GM19351 (cell line): ENCODE measurements around the gene TXLNB.

Experiments
- ATAC-seq: cut with Tn5 transposase; IDR thresholded peaks from one replicate; pipeline ENCODE4 v1.9.1; 2021; ENCODE audit warnings: mild to moderate bottlenecking, moderate library complexity; ENCODE audit not compliant: unreplicated experiment

Gene TXLNB

DNA sequence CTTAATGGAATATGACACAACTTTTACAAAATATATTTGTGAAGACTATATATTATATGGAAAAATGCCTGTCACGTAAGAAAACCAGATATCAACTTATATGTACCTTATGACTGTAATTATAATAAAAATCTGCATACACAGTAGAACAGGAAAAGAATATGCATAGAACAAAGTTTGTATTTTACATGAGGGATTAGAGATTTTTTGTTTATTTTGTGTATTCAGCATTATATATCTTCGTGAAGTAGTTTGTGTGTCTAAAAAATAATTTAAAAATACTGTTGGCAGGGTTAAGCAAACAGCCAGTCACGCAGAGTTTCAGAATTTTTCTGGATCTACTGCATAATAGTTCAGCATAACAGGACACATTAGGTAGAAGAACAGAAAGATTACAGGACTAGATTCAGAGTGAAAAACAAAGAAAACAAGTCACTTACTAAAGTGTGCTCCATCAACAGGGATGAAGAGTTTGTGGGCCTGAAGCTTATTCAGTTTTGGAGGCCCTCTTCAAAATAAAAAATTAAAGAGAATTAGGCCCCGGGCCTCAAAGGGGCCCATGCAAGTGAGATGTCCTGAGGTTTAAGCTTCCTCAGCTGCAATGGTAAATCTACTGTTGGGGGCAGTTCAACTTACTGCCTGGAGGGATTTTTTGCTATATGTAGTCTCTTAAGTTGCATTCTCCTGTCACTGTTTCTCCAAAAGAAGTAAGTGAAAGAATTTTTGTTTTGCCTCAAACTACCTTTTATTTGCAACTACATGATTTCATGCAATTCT is 16.3 kb downstream of the TXLNB start:
- no peak for ATAC-seq

DNA sequence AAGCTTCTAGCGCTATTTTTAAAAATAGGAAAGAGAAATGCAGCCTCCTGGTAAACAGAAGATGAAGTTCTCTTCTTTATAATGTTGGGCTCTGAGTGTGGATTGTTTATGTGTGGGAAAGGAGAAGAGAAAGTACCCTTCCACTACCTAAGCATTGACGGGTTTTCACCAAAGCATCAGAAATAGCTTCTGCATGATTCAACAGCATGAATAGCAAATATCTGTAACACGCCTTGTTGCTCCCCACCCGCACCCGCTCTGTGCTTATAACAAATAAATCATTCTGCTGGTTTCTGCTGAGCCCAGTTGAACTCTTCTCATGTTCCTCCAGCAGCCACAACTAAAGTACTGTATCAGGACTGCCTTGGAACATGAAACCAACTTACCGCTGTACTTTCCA is 20.7 kb downstream of the TXLNB start:
- peak; percentile 91 for ATAC-seq

- ATAC-seq = no peak
Observed at GRCh38 chr6:139270249-139270648, 21.5 kb downstream of the TXLNB start.

- no peak for ATAC-seq
Observed at GRCh38 chr6:139265512-139266190, 26.1 kb downstream of the TXLNB start.

DNA sequence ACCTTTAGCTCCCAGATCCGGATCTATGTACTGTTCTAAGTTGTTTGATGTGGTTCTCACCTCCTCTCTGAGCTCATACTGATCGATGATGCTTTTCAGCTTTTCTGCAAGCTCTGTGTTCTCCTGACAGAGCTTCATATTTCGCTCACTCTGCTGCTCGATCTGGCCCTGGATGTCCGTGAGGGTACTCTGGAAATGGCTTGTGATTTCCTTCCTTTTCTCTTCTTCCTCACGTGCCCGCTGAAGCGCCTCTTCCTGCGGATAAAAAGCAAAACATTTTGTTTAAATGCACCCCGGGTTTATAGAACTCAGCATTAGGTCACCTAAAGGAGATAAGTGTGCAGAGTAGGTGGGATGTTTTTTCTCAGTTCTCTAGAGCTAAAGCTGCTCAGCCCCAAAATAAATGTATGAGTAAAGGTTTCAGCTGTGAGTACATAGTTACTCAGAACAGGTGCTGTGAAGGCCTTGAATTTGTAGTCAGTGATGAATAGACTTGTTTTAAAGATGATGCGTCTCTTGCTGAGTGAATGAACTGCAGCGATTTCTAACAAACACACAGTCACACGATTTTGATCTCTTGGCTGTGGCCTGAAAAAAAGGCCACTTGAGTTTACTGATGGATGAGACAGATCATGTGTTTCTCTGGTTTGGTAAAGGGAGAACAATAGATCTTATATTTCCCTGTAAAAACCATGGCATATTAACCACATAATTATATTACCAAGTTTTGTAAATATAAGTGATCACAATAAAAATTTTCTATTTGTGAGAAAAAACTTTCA is 29.1 kb downstream of the TXLNB start:
- ATAC-seq = peak; percentile 97

DNA sequence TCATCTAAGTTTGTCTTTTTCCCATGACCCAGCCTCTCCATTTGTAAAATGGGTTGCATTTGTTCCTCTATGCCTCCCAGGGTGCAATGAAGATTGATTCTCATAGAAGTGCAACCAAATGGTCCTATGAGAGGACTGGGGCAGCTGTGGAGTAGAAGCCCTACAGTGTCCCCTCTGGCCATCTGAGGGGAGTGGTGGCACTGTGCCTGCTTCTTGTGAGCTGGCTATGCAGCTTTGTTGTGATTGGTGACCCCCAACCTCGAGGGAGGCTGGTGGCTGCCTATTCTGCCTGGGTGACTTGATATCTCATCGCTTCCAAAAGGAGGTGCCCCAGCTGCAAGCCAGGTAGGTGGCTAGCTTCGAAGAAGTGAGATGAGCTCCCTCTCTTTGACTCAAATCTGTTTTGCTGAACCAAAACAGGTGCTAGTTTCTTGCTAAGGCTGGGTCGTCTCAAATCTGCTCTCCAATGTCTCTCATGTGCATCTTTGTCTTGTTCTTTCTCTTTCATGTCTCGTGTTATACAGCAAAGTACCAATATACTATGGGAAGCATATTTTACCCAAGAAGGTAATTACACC is 33.9 kb downstream of the TXLNB start:
- ATAC-seq = no peak

GRCh38 chr6:139257291-139257690 is 34.5 kb downstream of the TXLNB start:
- no peak for ATAC-seq

DNA sequence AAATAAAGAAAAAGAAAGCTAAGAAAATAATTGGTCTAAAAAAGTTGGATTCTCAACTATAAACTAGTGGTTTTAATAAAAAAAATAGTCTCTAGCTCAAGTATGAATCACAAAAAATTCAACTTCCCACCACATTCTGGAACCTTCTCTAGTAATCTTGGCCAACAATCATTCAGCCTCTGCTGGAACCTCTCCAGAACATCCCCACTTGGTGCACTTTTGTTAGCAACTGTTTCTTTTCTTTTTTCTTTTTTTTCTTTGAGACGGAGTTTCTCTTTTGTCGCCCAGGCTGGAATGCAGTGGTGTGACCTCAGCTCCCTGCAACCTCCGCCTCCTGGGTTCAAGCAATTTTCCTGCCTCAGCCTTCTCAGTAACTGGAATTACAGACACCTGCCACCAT is 35.7 kb downstream of the TXLNB start:
- no peak for ATAC-seq

- no peak for ATAC-seq
Observed at GRCh38 chr6:139254196-139254595, 37.6 kb downstream of the TXLNB start.

DNA sequence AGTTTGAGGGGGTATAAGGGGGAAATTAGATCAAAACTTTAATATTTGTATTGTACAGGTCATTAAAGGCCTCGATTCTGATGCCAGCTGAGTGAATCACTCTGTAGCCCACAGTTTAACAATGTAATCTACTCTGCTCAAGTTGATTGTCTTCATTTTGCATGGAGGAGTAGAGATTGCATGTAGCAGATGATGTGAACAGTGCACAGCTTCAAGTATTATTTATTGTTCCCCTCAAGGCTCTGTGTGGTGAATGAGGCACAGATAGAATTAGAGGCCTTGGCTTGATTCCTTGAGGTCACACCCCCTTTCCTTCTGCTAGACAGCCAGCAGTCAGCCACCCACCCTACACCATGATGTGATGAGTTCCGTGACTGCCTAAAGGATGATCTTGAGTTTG is 38.1 kb downstream of the TXLNB start:
- no peak for ATAC-seq

- ATAC-seq = no peak
Observed at GRCh38 chr6:139251691-139252390, 40.0 kb downstream of the TXLNB start.

DNA sequence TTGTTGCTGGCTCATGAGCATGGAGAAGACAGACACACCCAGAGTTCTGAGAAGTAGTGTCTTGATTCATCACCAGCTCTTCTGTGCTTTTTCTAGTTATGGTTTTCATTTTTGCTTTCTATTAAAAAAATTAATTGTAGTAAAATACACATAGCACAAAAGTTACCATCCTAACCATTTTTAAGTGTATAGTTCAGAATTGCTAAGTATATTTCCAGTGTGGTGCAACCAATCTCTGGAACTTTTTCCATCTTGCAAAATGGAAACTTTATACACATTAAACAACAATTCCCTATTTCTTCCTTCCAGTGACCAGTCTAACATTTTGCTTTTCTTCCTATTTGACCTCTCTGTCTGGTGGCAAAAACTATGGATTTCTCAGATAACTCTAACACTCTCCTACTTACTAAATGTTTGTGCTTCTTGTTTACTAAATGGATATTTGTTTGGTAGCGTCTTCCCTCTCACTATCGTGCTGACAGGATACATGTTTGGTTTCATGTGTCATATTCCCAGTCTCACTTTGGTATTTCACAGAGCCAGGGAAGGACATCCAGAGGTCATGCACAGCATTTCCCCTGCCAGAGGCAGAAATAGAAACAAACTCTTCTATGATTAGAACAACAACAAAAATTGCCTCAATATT is 40.6 kb downstream of the TXLNB start:
- ATAC-seq = peak; percentile 29

- peak; percentile 98 for ATAC-seq
Observed at GRCh38 chr6:139250296-139251044, 41.3 kb downstream of the TXLNB start.

GRCh38 chr6:139249395-139249794 is 42.4 kb downstream of the TXLNB start:
- ATAC-seq = peak; percentile 37

- ATAC-seq = no peak
Observed at GRCh38 chr6:139248911-139249310, 42.9 kb downstream of the TXLNB start.

DNA sequence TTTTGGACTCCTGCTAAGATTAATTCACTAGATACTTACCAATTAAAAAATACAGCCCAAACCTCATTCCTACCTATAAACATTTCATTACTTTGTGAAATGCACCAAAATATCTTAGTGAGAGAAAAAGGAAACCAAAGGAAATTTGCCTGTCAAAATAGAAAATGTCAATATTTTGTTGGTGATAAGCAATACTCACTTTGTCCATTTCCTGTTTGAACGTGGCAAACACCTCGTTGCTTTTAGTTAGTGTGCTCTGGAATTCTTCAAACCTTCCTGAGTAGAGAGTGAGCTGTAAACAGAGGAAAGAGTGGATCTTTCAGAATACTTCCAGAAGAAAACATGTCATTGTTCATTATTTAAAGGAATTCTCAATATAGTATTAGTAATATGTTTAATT is 44.2 kb downstream of the TXLNB start:
- no peak for ATAC-seq

DNA sequence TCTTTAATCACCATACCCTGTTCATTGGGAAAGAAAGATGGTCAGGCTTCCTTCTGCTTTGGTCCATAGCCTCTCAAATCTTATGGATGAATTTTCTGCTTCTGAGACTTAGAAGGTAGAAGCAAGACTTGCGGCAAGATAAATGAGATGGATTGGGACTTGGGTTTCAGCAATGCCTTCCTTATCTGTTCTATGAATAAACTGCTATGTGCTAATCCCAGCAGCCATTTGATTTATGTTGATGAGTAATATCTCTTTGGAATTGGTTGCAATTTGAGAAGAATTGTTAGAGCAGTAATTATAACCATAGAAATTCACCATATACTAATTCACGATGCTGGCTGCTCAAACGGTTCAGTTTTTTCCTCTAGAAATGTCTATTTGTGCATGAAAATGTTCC is 48.3 kb downstream of the TXLNB start:
- no peak for ATAC-seq

- no peak for ATAC-seq
Observed at GRCh38 chr6:139242457-139243240, 49.1 kb downstream of the TXLNB start.
